Inflammatory macrophage (primary cell): ENCODE measurements around the gene CDC37L1.

ENCODE experiments used
- DNase-seq, 2 donors: peaks; one replicate each; pipeline ENCODE4 v3.0.0-alpha.2; 2020 to 2022

CDC37L1 gene

DNA sequence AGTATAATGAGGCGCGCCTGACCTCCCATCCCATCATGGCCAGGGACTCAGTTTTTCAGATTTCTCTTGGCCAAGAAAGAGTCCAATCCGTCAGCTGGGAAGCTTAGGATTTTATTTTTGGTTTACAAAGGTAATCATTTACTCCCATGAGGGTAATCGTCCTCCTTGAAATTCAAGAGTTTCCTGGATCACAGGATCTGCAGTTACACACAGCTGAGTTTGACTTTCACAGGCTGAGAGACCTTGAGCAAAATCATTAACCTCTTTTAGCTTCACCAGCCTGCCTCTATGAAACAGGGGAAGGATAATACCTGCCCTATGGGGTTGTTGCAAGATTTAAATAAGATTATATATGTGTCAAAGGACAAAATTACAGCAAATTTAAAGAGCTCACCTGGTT lies 77.1 kb downstream of the CDC37L1 start:
- no peak for DNase-seq
